Endothelial cell (in vitro differentiated cells): ENCODE measurements around the gene ISCA1. TPM values are rescaled to one million over a fixed set of nuclear protein-coding genes. Genes with fewer than 3 reads are reported as not detected.

Experiments
- DNase-seq: peaks from one replicate; pipeline ENCODE4 v3.0.0; 2021; ENCODE audit warnings: low spot score
- H3K27ac Mint-ChIP-seq: one replicate; pipeline ENCODE4 v1.8.0; 2021; ENCODE audit warnings: mixed read lengths, inconsistent platforms; ENCODE audit not compliant: unreplicated experiment
- H3K27me3 Mint-ChIP-seq: one replicate; pipeline ENCODE4 v1.8.0; 2021; ENCODE audit warnings: mild to moderate bottlenecking, moderate library complexity, mixed read lengths, inconsistent platforms; ENCODE audit not compliant: unreplicated experiment
- H3K36me3 Mint-ChIP-seq: one replicate; pipeline ENCODE4 v1.8.0; 2021; ENCODE audit warnings: mild to moderate bottlenecking, low read depth, mixed read lengths, inconsistent platforms; ENCODE audit not compliant: unreplicated experiment
- H3K4me1 Mint-ChIP-seq: one replicate; pipeline ENCODE4 v1.8.0; 2021; ENCODE audit warnings: mild to moderate bottlenecking, mixed read lengths, inconsistent platforms; ENCODE audit not compliant: unreplicated experiment
- H3K4me3 Mint-ChIP-seq: one replicate; pipeline ENCODE4 v1.8.0; 2021; ENCODE audit warnings: mild to moderate bottlenecking, mixed read lengths, inconsistent platforms; ENCODE audit not compliant: unreplicated experiment
- H3K9me3 Mint-ChIP-seq: one replicate; pipeline ENCODE4 v1.8.0; 2021; ENCODE audit warnings: mixed read lengths, inconsistent platforms; ENCODE audit not compliant: unreplicated experiment
- total RNA-seq: library from RNA; stranded (reverse); fragmentation: NEBNext Ultra II Directional; extraction: Animal tissue kit (Norgen Biotek cat#: 25700); gene quantifications from one replicate; pipeline ENCODE4 v1.2.1, GENCODE V29; 2021; ENCODE audit not compliant: unreplicated experiment
- TF ChIP-seq, protein P1 (sequence below): fragments of 200-600 bp; sonication (generic); IDR thresholded peaks from one replicate; pipeline ENCODE4 v1.5.0; 2021; ENCODE audit warnings: antibody characterized with exemption; ENCODE audit not compliant: unreplicated experiment

The ISCA1 gene
- total RNA-seq, 1 donor from 2014 or later: 41.9 TPM

DNA sequence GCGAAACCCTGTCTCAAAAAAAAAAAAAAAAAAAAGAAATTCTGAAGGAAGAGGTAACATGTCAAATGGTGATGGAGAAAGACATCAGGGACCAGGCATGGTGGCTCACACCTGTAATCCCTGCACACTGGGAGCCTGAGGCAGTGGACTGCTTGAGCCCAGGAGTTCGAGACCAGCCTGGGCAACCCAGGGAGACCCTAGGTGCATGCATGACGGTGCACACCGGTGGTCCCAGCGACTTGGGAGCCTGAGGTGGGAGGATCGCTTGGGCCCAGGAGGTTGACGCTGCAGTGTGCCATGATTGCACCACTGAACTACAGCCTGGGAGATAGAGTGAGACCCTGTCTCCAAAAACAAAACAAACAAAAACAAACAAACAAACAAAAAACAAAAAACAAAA is 1.8 kb downstream of the ISCA1 start:
- H3K27ac Mint-ChIP-seq: no peak overlapping the region
- TF ChIP-seq, protein P1, sequence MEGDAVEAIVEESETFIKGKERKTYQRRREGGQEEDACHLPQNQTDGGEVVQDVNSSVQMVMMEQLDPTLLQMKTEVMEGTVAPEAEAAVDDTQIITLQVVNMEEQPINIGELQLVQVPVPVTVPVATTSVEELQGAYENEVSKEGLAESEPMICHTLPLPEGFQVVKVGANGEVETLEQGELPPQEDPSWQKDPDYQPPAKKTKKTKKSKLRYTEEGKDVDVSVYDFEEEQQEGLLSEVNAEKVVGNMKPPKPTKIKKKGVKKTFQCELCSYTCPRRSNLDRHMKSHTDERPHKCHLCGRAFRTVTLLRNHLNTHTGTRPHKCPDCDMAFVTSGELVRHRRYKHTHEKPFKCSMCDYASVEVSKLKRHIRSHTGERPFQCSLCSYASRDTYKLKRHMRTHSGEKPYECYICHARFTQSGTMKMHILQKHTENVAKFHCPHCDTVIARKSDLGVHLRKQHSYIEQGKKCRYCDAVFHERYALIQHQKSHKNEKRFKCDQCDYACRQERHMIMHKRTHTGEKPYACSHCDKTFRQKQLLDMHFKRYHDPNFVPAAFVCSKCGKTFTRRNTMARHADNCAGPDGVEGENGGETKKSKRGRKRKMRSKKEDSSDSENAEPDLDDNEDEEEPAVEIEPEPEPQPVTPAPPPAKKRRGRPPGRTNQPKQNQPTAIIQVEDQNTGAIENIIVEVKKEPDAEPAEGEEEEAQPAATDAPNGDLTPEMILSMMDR: no peak
- H3K36me3 Mint-ChIP-seq: peaks cover 14% of the 10 kb centered on the region
- peaks cover 6% of the 10 kb centered on the region for H3K27me3 Mint-ChIP-seq
- no peak for DNase-seq
- H3K9me3 Mint-ChIP-seq: no peaks in the 10 kb centered on the region
- peaks cover 50% of the 10 kb centered on the region for H3K4me1 Mint-ChIP-seq
- H3K4me3 Mint-ChIP-seq: peak overlapping the region; percentile 95

DNA sequence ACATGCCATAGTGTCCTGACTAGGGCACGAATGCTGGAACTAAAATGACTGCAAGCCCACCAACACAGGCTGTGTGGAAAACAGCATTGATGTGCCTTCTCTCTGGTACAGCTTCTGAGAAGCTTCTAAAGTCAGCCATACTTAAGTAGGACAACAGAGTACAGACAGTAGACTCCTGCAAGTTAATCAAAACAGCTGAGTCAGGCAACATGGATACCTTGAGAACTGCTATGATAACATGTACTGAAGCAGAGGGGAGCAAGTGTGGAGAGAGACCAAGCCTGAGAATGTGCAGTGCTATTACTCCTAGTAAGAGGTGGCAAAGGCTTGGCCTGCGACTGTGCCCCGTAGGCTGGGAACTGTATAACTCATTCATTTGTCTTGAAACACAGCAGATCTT is 2.5 kb downstream of the ISCA1 start:
- peaks cover 14% of the 10 kb centered on the region for H3K36me3 Mint-ChIP-seq
- peak overlapping the region; percentile 37 for H3K27ac Mint-ChIP-seq
- H3K9me3 Mint-ChIP-seq: no peaks in the 10 kb centered on the region
- no peak for DNase-seq
- peaks cover 55% of the 10 kb centered on the region for H3K4me1 Mint-ChIP-seq
- H3K27me3 Mint-ChIP-seq: peaks cover 6% of the 10 kb centered on the region
- TF ChIP-seq, protein P1: no peak
- H3K4me3 Mint-ChIP-seq: peak overlapping the region; percentile 81

DNA sequence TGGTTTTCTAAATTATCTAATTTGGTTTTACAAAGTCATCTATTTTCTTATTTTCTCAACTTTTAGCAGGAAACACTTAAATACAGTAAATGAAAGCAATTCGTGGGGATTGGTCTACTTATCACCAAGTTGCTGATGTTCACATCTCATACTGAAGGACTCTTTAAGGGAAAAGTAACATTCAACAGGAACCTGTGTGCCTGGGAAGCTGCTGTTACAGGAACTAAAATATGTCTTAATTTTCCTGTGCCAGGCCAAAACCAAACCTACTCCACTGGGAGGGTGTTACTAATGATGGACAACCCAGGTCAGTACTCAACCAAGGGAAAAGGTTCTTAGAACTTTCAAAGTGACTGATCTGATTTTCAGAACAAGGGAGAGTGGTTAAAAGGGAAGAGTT is 5.3 kb downstream of the ISCA1 start:
- H3K4me1 Mint-ChIP-seq: peaks cover 51% of the 10 kb centered on the region
- TF ChIP-seq, protein P1: no peak
- H3K27me3 Mint-ChIP-seq: no peaks in the 10 kb centered on the region
- no peaks in the 10 kb centered on the region for H3K9me3 Mint-ChIP-seq
- no peak overlapping the region for H3K4me3 Mint-ChIP-seq
- no peak for DNase-seq
- peaks cover 21% of the 10 kb centered on the region for H3K36me3 Mint-ChIP-seq
- peak overlapping the region; percentile 31 for H3K27ac Mint-ChIP-seq

DNA sequence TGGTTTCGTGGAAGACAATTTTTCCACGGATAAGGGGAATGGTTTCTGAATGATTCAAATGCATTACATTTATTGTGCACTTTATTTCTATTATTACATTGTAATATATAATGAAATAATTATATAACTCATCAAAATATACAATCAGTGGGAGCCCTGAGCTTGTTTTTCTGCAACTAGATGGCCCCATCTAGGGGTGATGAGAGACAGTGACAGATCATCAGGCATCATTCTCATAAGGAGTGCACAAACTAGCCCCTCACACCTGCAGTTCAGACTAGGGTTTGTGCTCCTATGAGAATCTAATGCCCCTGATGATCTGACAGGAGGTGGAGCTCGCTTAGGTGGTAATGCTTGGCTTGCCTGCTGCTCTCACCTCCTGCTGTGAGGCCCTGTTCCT is 6.4 kb downstream of the ISCA1 start:
- peaks cover 44% of the 10 kb centered on the region for H3K4me1 Mint-ChIP-seq
- TF ChIP-seq, protein P1: no peak
- DNase-seq: no peak
- peaks cover 27% of the 10 kb centered on the region for H3K36me3 Mint-ChIP-seq
- no peaks in the 10 kb centered on the region for H3K9me3 Mint-ChIP-seq
- H3K27ac Mint-ChIP-seq: no peak overlapping the region
- no peaks in the 10 kb centered on the region for H3K27me3 Mint-ChIP-seq
- H3K4me3 Mint-ChIP-seq: no peak overlapping the region

DNA sequence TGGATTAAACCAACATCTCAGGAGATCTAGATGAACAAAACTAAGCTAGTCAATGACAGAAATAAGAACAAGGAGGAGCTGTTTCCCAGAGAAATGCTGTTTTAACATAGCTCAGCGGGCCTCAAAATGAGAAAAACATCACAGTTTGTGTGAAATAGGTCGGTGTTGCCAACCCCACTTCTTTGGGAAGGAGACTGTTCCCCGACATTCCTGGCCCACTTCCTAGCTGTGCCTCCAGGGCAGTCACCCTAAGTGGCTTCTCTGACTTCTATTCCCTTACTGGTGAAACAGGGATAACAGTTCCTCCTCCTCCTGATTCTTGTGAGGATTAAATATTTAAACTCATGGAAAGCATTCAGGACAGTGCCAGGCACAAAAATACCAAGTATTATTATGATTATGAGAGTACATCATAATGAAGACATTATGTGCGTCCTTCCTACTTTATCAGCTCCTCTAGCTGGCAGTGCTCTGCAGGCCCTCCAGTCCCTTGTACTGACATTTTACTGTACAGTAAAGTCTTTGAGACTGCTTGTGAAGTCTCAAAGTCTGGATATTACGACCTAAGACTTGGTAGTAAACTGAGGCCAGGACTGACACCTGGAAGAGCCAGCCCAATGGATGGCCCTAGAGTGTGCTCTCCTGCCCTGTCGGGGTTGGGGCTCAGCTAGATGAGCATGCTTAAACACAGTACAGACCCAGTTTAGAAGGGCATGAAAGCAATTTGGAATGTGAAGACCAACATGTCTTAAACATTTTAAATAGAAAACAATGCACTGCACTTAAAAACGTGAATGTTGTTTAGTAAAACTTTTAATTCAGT is 7.3 kb downstream of the ISCA1 start:
- Mint-ChIP-seq H3K27ac (no peak overlapping the region), H3K9me3 (no peaks in the 10 kb centered on the region), H3K27me3 (no peaks in the 10 kb centered on the region), H3K4me3 (no peak overlapping the region), H3K4me1 (peaks cover 41% of the 10 kb centered on the region), H3K36me3 (peaks cover 29% of the 10 kb centered on the region)
- TF ChIP-seq, protein P1: no peak
- DNase-seq: no peak
